Fibroblast of pulmonary artery (primary cell): Measurements from ENCODE around the gene RAB22A.

Experiments
- DNase-seq: peaks from one replicate; pipeline ENCODE4 v3.0.0-alpha.2; 2010; ENCODE audit warnings: low read depth
- H3K4me3 ChIP-seq: replicated peaks from 2 replicates; pipeline ENCODE4 v1.5.1; 2011; ENCODE audit warnings: low read depth, mild to moderate bottlenecking, control low read depth, low read length, moderate library complexity
- CTCF ChIP-seq: IDR thresholded peaks from 2 replicates; pipeline ENCODE4 v1.5.1; 2011; ENCODE audit warnings: mild to moderate bottlenecking, control low read depth, low read length, inconsistent platforms; ENCODE audit errors: missing control alignments

Gene RAB22A

GRCh38 chr20:58327211-58327610 is 17.7 kb downstream of the RAB22A start:
- peak; percentile 14 for DNase-seq
- H3K4me3 ChIP-seq = no peak overlapping the region
- no peak for TF ChIP-seq CTCF

DNA sequence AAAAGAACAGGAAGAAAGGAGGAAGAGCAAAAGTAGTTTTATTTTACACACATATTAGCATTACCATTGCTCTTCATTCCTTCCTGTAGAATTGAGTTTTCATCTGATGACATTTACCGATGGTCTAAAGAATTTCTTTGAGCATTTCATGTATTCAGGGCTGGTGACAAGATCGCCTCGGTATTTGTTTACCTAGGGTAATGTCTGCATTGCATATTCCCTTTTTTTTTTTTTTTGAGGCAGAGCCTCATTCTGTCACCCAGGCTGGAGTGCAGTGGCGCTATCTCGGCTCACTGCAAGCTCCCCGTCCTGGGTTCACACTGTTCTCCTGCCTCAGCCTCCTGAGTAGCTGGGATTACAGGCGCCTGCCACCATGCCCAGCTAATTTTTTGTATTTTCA is 19.3 kb downstream of the RAB22A start:
- DNase-seq = no peak
- no peak overlapping the region for H3K4me3 ChIP-seq
- TF ChIP-seq CTCF = no peak

DNA sequence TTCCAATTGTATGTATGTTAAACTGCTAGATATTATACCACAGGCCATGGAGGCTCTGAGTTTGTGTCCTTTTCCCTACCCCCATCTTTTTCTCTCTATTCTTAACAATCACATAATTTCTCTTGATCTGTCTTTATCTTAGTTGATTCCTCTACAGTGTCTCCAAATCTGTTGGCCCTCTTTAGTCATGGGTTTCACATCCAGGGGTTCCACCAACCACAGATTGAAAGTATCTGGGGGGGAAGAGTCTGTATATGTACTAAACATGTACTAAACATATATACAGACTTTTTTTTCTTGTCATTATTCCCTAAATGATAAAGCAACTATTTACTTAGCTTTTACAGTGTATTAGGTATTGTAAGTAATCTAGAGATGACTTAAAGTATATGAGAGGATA is 20.2 kb downstream of the RAB22A start:
- no peak for TF ChIP-seq CTCF
- H3K4me3 ChIP-seq = no peak overlapping the region
- no peak for DNase-seq

DNA sequence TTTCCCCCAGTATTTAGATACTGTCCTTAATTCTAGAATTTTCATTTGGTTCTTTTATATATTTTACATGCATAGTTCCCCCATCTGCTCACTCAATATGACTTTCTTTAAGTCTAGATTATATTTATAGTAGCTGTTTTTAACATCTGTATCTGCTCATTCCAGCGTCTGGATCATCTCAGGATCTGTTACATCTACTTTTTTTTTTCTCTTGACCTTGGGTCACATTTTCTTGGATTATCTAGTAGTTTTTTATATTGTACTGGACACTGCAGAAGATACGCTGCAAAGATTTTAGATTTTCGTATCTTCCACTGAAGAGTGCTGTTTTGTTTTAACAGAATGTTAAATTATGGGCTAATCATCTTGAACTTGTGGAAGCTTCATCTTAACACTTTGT is 20.7 kb downstream of the RAB22A start:
- no peak for DNase-seq
- H3K4me3 ChIP-seq = no peak overlapping the region
- TF ChIP-seq CTCF = no peak

DNA sequence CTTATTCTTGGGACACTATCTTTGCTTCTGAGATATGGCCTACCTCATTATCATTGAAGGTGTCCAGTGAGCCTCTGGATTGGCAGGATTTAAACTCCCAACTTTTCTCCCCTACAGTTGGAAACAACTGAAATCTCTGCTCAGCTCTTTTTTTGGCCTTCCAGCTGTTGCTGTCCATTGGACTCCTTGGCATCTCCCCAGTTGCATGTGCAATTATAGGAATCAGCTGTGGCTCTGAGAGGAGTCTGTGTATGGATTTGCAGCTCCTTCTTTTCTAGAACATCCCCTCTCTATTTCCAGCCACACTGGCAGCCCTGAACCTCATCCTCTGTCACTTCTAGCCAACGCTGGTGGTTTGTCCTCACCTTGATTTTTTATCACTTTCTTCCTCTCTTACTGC is 21.2 kb downstream of the RAB22A start:
- no peak for TF ChIP-seq CTCF
- H3K4me3 ChIP-seq = no peak overlapping the region

GRCh38 chr20:58331961-58332551 is 22.5 kb downstream of the RAB22A start:
- H3K4me3 ChIP-seq = no peak overlapping the region
- no peak for TF ChIP-seq CTCF
- no peak for DNase-seq

More for the DNA sequence above, 21.2 kb downstream of the RAB22A start:
- peak; percentile 38 for DNase-seq

- no peak overlapping the region for H3K4me3 ChIP-seq
- no peak for TF ChIP-seq CTCF
- DNase-seq = no peak
These were observed 30.2 kb downstream of the RAB22A start for GRCh38 chr20:58339741-58340140.
